NCI-H2171 (cell line): Measurements from ENCODE around the gene ALOX5AP.

Experiments used
- DNase-seq: peaks from one replicate; lab custom pipeline; 2025; lab: John Stamatoyannopoulos, UW

The ALOX5AP gene

GRCh38 chr13:30735025-30735871 lies at the start of gene ALOX5AP:
Gene ALOX5AP, plus strand, starts transcription at chr13:30735543. Its CDS starts 63 bp downstream, at chr13:30735606.
- DNase-seq = no peak

- no peak for DNase-seq
These were observed 49.4 kb upstream of the ALOX5AP start for GRCh38 chr13:30685987-30686386.

GRCh38 chr13:30687601-30688000 lies 47.7 kb upstream of the ALOX5AP start:
- no peak for DNase-seq

- no peak for DNase-seq
These were observed 45.6 kb upstream of the ALOX5AP start for GRCh38 chr13:30689752-30690151.

GRCh38 chr13:30690282-30691188 lies 44.8 kb upstream of the ALOX5AP start:
- DNase-seq = peak; percentile 57

- DNase-seq = no peak
These were observed 43.2 kb upstream of the ALOX5AP start for GRCh38 chr13:30692113-30692512.

- no peak for DNase-seq
These were observed 38.8 kb upstream of the ALOX5AP start for GRCh38 chr13:30696278-30697176.

GRCh38 chr13:30697177-30697953 lies 38.0 kb upstream of the ALOX5AP start:
- no peak for DNase-seq

- DNase-seq = no peak
These were observed 37.3 kb upstream of the ALOX5AP start for GRCh38 chr13:30697996-30698401.

- no peak for DNase-seq
These were observed 36.8 kb upstream of the ALOX5AP start for GRCh38 chr13:30698488-30699005.

GRCh38 chr13:30700364-30700763 lies 35.0 kb upstream of the ALOX5AP start:
- DNase-seq = no peak

GRCh38 chr13:30702006-30702405 lies 33.3 kb upstream of the ALOX5AP start:
- no peak for DNase-seq

- DNase-seq = no peak
These were observed 30.7 kb upstream of the ALOX5AP start for GRCh38 chr13:30704596-30704995.

- no peak for DNase-seq
These were observed 29.7 kb upstream of the ALOX5AP start for GRCh38 chr13:30705680-30706079.

- DNase-seq = no peak
These were observed 26.8 kb upstream of the ALOX5AP start for GRCh38 chr13:30708541-30708940.

GRCh38 chr13:30710442-30710841 lies 24.9 kb upstream of the ALOX5AP start:
- DNase-seq = no peak

GRCh38 chr13:30711375-30711774 lies 24.0 kb upstream of the ALOX5AP start:
- no peak for DNase-seq

- DNase-seq = no peak
These were observed 23.5 kb upstream of the ALOX5AP start for GRCh38 chr13:30711837-30712236.

- DNase-seq = no peak
These were observed 22.5 kb upstream of the ALOX5AP start for GRCh38 chr13:30712536-30713532.
